Measurements from ENCODE around the gene RAB17. TPM values are rescaled to one million over a fixed set of nuclear protein-coding genes. Genes with fewer than 3 reads are reported as not detected.

RAB17 gene
- total RNA-seq, 1 donor from 2014 or later, result 60.1 TPM

DNA sequence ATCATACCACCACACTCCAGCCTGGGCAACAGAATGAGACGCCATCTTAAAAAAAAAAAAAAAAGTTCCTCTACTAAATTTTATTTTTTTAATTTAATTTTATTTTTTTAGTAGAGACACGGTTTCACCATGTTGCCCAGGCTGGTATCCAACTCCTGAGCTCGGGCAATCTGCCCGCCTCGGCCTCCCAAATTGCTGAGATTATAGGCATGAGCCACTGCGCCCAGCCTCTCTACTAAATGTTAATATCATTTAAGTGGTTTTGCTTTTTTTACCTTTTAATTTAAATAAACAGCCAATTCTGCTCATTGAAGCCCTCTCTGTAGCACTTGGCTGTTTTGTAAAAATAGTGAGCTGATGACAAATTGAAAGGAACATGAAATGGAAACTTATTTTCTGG is 9.2 kb downstream of the RAB17 start:
- H3K36me3 ChIP-seq, result no peaks in the 10 kb centered on the region
- TF ChIP-seq, protein P1, sequence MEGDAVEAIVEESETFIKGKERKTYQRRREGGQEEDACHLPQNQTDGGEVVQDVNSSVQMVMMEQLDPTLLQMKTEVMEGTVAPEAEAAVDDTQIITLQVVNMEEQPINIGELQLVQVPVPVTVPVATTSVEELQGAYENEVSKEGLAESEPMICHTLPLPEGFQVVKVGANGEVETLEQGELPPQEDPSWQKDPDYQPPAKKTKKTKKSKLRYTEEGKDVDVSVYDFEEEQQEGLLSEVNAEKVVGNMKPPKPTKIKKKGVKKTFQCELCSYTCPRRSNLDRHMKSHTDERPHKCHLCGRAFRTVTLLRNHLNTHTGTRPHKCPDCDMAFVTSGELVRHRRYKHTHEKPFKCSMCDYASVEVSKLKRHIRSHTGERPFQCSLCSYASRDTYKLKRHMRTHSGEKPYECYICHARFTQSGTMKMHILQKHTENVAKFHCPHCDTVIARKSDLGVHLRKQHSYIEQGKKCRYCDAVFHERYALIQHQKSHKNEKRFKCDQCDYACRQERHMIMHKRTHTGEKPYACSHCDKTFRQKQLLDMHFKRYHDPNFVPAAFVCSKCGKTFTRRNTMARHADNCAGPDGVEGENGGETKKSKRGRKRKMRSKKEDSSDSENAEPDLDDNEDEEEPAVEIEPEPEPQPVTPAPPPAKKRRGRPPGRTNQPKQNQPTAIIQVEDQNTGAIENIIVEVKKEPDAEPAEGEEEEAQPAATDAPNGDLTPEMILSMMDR (IDR thresholded peaks at IDR 0.05), result no peak
- intact Hi-C loops (cut with DNase I), result loop anchor here (10.0 kb wide), 1 partner anchor 163 kb away; no protein-coding TSS in a partner anchor
- H3K27me3 ChIP-seq (ENCODE audit: low read depth), result no peaks in the 10 kb centered on the region
- H3K4me1 ChIP-seq, result peaks cover 28% of the 10 kb centered on the region
- ATAC-seq (no peak), DNase-seq (peak; percentile 34)
- H3K27ac ChIP-seq, result no peak overlapping the region
- no peak overlapping the region for H3K4me3 ChIP-seq
- H3K9me3 ChIP-seq, result no peaks in the 10 kb centered on the region

DNA sequence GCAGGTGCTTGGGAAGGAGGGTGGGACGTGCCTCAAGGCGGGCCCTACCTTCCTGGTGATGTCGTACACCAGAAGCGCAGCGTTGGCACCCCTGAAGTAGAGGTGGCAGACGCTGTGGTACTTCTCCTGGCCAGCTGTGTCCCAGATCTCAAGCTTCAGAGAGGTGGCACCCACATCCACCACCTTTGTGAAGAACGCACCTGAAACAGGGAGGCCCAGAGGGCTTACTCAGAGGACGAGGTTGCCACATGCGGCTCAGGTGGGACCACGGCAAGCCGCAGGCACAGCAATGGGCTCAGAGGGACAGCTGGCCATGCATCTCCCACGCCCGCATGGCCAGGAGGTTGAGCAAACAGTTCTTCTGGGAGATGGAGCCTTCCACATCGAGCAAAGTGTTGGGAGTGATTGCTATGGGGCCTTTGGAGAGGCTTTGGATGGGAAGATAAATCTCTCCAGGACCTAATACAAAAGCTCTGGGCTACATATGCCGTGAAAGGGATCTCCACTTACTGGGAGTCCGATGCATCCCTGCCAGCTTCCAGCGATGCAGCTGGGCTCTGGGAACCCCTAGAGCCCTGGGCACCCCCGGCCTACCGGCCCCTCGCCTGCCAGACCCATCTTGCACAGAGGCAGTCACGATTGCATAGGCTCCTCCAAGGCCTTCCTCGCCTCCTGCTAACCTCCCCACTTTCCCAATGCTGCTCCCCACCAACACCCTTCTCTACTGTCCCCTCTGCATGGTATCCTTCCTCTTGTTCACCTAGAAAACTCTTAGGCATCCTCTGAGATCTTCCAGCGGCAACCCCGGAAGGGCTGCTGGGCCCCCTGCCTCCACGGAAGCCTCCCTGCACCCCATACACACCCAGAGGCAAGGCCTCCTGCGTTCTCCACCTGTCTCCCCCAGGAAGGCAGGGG is 12.3 kb downstream of the RAB17 start:
- H3K27me3 ChIP-seq (ENCODE audit: low read depth), result no peaks in the 10 kb centered on the region
- no peaks in the 10 kb centered on the region for H3K9me3 ChIP-seq
- TF ChIP-seq, protein P1 (IDR thresholded peaks at IDR 0.05), result no peak
- no peaks in the 10 kb centered on the region for H3K36me3 ChIP-seq
- no peak overlapping the region for H3K4me3 ChIP-seq
- intact Hi-C loops (cut with DNase I), result no loop called here
- H3K27ac ChIP-seq, result no peak overlapping the region
- ATAC-seq (no peak), DNase-seq (peak; percentile 15)
- H3K4me1 ChIP-seq, result peaks cover 32% of the 10 kb centered on the region

DNA sequence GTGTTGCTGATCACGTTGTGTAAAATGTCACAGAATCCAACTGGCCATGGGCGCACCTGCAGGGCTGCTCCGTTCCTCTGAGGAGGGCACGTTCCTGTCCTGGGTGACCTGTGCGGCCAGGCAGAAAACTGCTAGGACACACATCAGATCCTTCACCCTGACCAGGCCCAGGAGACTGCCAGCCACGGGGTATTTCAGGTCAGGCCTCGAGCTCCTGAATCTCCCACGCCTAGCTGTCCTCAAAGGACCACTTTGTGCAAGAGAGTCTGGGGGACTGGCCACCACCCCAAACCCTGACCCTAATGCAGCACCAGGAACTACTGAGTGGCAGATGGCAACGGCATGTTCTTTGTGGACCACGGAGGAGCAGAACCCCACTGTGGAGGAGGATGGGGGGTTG is 13.1 kb downstream of the RAB17 start:
- H3K4me3 ChIP-seq, result no peak overlapping the region
- no peak overlapping the region for H3K27ac ChIP-seq
- no peaks in the 10 kb centered on the region for H3K9me3 ChIP-seq
- peak; percentile 30 for DNase-seq
- H3K27me3 ChIP-seq (ENCODE audit: low read depth), result no peaks in the 10 kb centered on the region
- TF ChIP-seq, protein P1 (IDR thresholded peaks at IDR 0.05), result no peak
- H3K36me3 ChIP-seq, result no peaks in the 10 kb centered on the region
- no peak for ATAC-seq
- H3K4me1 ChIP-seq, result peaks cover 24% of the 10 kb centered on the region
- intact Hi-C loops (cut with DNase I), result no loop called here

DNA sequence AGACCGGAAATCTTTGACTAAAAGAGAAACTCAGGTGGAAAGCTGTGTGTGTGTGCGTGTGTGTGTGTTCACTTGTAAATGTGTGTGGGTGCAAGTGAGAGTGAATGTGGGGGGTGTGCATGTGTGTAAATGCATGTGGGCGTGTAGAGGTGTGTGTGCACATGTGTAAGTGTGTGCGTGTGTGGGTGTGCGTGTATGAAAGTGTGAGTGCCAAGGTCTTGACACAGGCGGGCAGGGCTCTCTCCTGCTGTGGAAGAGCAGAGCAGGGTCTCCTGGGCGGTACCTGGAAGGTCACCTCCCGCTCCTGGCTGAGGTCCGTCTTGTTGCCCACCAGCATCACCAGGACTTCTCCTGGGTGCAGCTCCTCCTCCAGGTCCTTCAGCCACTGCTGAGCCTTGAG is 13.6 kb downstream of the RAB17 start:
- Histone ChIP-seq H3K27me3 (ENCODE audit: low read depth) (no peaks in the 10 kb centered on the region), H3K4me1 (peaks cover 22% of the 10 kb centered on the region), H3K9me3 (no peaks in the 10 kb centered on the region), H3K27ac (no peak overlapping the region), H3K4me3 (no peak overlapping the region), H3K36me3 (no peaks in the 10 kb centered on the region)
- intact Hi-C loops (cut with DNase I), result no loop called here
- TF ChIP-seq, protein P1 (IDR thresholded peaks at IDR 0.05), result no peak
- ATAC-seq (no peak), DNase-seq (no peak)

DNA sequence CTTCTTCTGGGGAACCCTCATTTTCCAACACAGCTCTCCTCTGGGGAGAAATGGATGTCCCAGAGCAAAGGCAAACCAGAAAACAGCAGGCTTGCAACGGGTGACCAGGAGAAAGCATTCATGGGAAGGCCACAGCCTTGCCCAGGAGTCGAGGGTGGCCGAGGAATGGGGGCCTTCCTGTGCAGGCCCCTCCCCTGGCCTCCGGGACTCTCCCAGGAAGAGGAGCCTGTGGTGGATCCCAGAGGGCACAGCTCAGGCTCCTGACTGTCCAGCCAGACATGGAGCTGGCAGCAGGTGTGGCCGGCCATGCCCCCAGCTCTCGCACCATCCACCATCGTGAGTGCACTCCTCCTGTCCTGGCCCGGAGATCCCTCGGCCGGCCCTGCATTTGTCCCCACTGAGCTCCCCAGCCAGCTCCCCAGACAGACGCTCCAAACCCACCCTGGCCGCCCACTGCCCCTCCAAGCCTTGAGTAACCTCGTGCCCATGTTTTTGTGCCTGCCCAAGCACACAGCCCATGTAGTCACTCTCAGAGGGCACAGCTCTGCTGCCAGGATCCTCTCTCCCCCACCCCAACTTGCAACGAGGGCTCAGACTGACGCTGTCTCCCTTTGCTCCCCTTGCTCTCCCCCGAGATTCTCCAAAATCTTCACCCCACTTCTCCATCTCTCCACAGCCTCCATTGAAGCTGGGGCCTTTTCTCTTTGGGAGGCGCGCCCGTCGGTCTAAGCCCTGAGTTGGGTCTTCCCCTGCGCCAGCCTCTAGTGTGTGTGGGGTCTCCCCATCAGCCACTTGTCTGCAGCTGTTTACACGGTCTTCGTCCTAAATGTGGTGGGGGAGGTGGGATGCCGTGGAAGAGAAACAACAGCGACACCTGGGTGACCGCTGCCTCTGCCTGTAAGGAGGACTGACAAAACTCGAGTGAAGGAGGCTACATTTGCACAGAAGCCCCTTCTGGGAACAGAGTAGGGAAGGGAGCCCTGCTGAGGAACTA is 14.4 kb downstream of the RAB17 start:
- no peak for ATAC-seq
- peaks cover 19% of the 10 kb centered on the region for H3K4me1 ChIP-seq
- H3K27me3 ChIP-seq (ENCODE audit: low read depth), result no peaks in the 10 kb centered on the region
- H3K27ac ChIP-seq, result no peak overlapping the region
- no peak for DNase-seq
- no peaks in the 10 kb centered on the region for H3K9me3 ChIP-seq
- TF ChIP-seq, protein P1 (IDR thresholded peaks at IDR 0.05), result no peak
- H3K36me3 ChIP-seq, result no peaks in the 10 kb centered on the region
- intact Hi-C loops (cut with DNase I), result no loop called here
- no peak overlapping the region for H3K4me3 ChIP-seq

Data from lower lobe of right lung (tissue), 2 donors.